Stimulated activated CD4-positive, alpha-beta T cell treated with anti-CD3 and anti-CD28 coated beads, Interleukin-4, amount 100 ng/mL, for 4 hours (primary cell): ENCODE data around the gene RACGAP1.

Experiments used
- DNase-seq, 2 experiments: peaks; one replicate each; pipeline ENCODE4 v3.0.0-alpha.2; 2020

Gene RACGAP1

GRCh38 chr12:49984476-49985359, 40.6 kb downstream of the RACGAP1 start:
- DNase-seq, result no peak

GRCh38 chr12:49983892-49984291, 41.4 kb downstream of the RACGAP1 start:
- DNase-seq, result no peak

- no peak for DNase-seq
These were observed 42.8 kb downstream of the RACGAP1 start for GRCh38 chr12:49982246-49983087.

GRCh38 chr12:49980501-49981349, 44.6 kb downstream of the RACGAP1 start:
- no peak for DNase-seq

GRCh38 chr12:49979791-49980190, 45.5 kb downstream of the RACGAP1 start:
- no peak for DNase-seq

- no peak for DNase-seq
These were observed 46.2 kb downstream of the RACGAP1 start for GRCh38 chr12:49979016-49979586.

GRCh38 chr12:49978125-49978524, 47.2 kb downstream of the RACGAP1 start:
- DNase-seq, result no peak

- no peak for DNase-seq
These were observed 48.7 kb downstream of the RACGAP1 start for GRCh38 chr12:49976557-49976956.

GRCh38 chr12:49975318-49975761, 50.0 kb downstream of the RACGAP1 start:
- DNase-seq, result no peak

GRCh38 chr12:49974677-49975317, 50.5 kb downstream of the RACGAP1 start:
- DNase-seq, result no peak

- DNase-seq, result no peak
These were observed 51.0 kb downstream of the RACGAP1 start for GRCh38 chr12:49974231-49974675.

- no peak for DNase-seq
These were observed 51.9 kb downstream of the RACGAP1 start for GRCh38 chr12:49973361-49973830.

GRCh38 chr12:49972641-49973360, 52.5 kb downstream of the RACGAP1 start, which contains the start of gene AQP6:
AQP6 (plus strand) TSS chr12:49972947; CDS start chr12:49973174, 227 bp downstream.
- no peak for DNase-seq

GRCh38 chr12:49972129-49972528, 53.2 kb downstream of the RACGAP1 start:
- no peak for DNase-seq

GRCh38 chr12:49971141-49971540, 54.2 kb downstream of the RACGAP1 start:
- no peak for DNase-seq

- DNase-seq, result no peak
These were observed 54.6 kb downstream of the RACGAP1 start for GRCh38 chr12:49970658-49971057.

GRCh38 chr12:49969651-49970429, 55.5 kb downstream of the RACGAP1 start:
- no peak for DNase-seq

GRCh38 chr12:49969027-49969426, 56.3 kb downstream of the RACGAP1 start:
- DNase-seq, result no peak

- no peak for DNase-seq
These were observed 56.8 kb downstream of the RACGAP1 start for GRCh38 chr12:49968471-49968870.

- DNase-seq, result no peak
These were observed 57.5 kb downstream of the RACGAP1 start for GRCh38 chr12:49967777-49968250.
